ENCODE data around the gene BCHE.

DNA sequence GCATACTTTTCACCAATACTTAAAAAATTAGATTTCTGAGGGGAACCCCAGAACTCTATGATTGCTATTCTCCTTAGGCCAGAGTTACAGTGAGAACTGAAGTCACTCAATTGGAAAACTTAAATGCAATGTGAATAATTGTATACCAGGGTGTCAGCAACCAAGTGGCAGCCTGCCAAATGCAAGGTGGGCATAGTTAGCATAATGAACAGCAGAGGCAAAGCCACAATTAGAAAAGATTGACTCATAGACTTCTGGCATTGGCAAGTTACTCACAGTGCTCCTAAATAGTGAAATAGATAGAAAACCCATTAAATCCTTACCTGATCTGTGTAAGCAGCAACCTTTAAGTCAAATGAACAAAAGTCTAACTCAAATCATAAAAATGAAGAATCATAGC lies 94.9 kb downstream of the BCHE start:
- TF ChIP-seq, protein P1, sequence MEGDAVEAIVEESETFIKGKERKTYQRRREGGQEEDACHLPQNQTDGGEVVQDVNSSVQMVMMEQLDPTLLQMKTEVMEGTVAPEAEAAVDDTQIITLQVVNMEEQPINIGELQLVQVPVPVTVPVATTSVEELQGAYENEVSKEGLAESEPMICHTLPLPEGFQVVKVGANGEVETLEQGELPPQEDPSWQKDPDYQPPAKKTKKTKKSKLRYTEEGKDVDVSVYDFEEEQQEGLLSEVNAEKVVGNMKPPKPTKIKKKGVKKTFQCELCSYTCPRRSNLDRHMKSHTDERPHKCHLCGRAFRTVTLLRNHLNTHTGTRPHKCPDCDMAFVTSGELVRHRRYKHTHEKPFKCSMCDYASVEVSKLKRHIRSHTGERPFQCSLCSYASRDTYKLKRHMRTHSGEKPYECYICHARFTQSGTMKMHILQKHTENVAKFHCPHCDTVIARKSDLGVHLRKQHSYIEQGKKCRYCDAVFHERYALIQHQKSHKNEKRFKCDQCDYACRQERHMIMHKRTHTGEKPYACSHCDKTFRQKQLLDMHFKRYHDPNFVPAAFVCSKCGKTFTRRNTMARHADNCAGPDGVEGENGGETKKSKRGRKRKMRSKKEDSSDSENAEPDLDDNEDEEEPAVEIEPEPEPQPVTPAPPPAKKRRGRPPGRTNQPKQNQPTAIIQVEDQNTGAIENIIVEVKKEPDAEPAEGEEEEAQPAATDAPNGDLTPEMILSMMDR (IDR thresholded peaks at IDR 0.05): no peak
- no peak for TF ChIP-seq POLR2A (IDR thresholded peaks at IDR 0.05)

Data from ovary (tissue), 3 donors.